MM.1S (cell line): ENCODE data around the gene CCSAP.

Experiments used
- DNase-seq: peaks from one replicate; pipeline ENCODE4 v3.0.0-alpha.2; 2015
- H2AFZ ChIP-seq: fragments of 300-600 bp; sonication (generic); 2 replicates; pipeline ENCODE4 v1.6.0; 2016; ENCODE audit warnings: antibody characterized with exemption, low read length
- H3F3A ChIP-seq: fragments of 300-600 bp; sonication (generic); 2 replicates; pipeline ENCODE4 v1.6.1; 2016; ENCODE audit warnings: mild to moderate bottlenecking, antibody characterized with exemption, low read length, moderate library complexity, mixed read lengths; ENCODE audit not compliant: insufficient read depth
- H3K27ac ChIP-seq: fragments of 300-600 bp; sonication (generic); 2 replicates; pipeline ENCODE4 v1.5.1; 2016; ENCODE audit warnings: mild to moderate bottlenecking, low read length
- H3K27me3 ChIP-seq: fragments of 300-600 bp; sonication (generic); replicated peaks from 2 replicates; pipeline ENCODE4 v1.6.0; 2016; ENCODE audit warnings: low read length; ENCODE audit not compliant: insufficient read depth
- H3K36me3 ChIP-seq: fragments of 300-600 bp; sonication (generic); replicated peaks from 2 replicates; pipeline ENCODE4 v1.6.1; 2016; ENCODE audit warnings: mild to moderate bottlenecking, low read length, mixed read lengths; ENCODE audit not compliant: insufficient read depth
- H3K4me1 ChIP-seq: fragments of 300-600 bp; sonication (generic); 2 replicates; pipeline ENCODE4 v1.6.1; 2016; ENCODE audit warnings: low read length, mixed read lengths
- H3K4me2 ChIP-seq: fragments of 300-600 bp; sonication (generic); 2 replicates; pipeline ENCODE4 v1.6.0; 2016; ENCODE audit warnings: low read depth, low read length
- H3K4me3 ChIP-seq: fragments of 300-600 bp; sonication (generic); 2 replicates; pipeline ENCODE4 v1.5.1; 2016; ENCODE audit warnings: low read length, mixed read lengths
- H3K79me2 ChIP-seq: fragments of 300-600 bp; sonication (generic); 2 replicates; pipeline ENCODE4 v1.6.1; 2016; ENCODE audit warnings: mixed run types, low read length, mixed read lengths
- H3K9ac ChIP-seq: fragments of 300-600 bp; sonication (generic); 2 replicates; pipeline ENCODE4 v1.6.1; 2016; ENCODE audit warnings: low read length, mixed read lengths
- H3K9me2 ChIP-seq: fragments of 300-600 bp; sonication (generic); replicated peaks from 2 replicates; pipeline ENCODE4 v1.6.1; 2016; ENCODE audit warnings: mild to moderate bottlenecking, low read length, mixed read lengths; ENCODE audit not compliant: insufficient read depth
- H3K9me3 ChIP-seq: fragments of 300-600 bp; sonication (generic); replicated peaks from 2 replicates; pipeline ENCODE4 v1.6.1; 2016; ENCODE audit warnings: mild to moderate bottlenecking, low read length, mixed read lengths; ENCODE audit not compliant: insufficient read depth
- H4K20me1 ChIP-seq: fragments of 300-600 bp; sonication (generic); 2 replicates; pipeline ENCODE4 v1.6.1; 2016; ENCODE audit warnings: mild to moderate bottlenecking, low read length, moderate library complexity, mixed read lengths; ENCODE audit not compliant: insufficient read depth
- CTCF ChIP-seq: fragments of 300-600 bp; sonication (generic); IDR thresholded peaks from 2 replicates; pipeline ENCODE4 v1.5.1; 2016; ENCODE audit warnings: antibody characterized with exemption, low read length, mixed read lengths
- EZH2 ChIP-seq: fragments of 300-600 bp; sonication (generic); optimal IDR thresholded peaks from 2 replicates; pipeline ENCODE3; 2017; ENCODE audit warnings: low read depth, mild to moderate bottlenecking, antibody characterized with exemption, low read length, mixed read lengths
- EZH2phosphoT487 ChIP-seq: fragments of 300-600 bp; sonication (generic); IDR thresholded peaks from 2 replicates; pipeline ENCODE4 v1.6.1; 2018; ENCODE audit warnings: antibody characterized with exemption, low read length

Gene CCSAP

GRCh38 chr1:229344139-229344538 lies 1.3 kb upstream of the CCSAP start:
- H3K9me2 ChIP-seq, result no peaks in the 10 kb centered on the region
- peaks cover 22% of the 10 kb centered on the region for H3F3A ChIP-seq
- peak overlapping the region; percentile 2; the same call in 1 of the 2 replicates for H3K9ac ChIP-seq
- H3K4me1 ChIP-seq, result peaks cover 17% of the 10 kb centered on the region
- peak overlapping the region; percentile 80 for H2AFZ ChIP-seq
- H4K20me1 ChIP-seq, result no peaks in the 10 kb centered on the region
- H3K27me3 ChIP-seq, result 0 out of 2 replicates have a peak, but pooled peaks cover 4% of the 10 kb centered on the region
- peak overlapping the region; percentile 35 for H3K4me3 ChIP-seq
- peak overlapping the region; percentile 95 for H3K4me2 ChIP-seq
- H3K36me3 ChIP-seq, result no peaks in the 10 kb centered on the region
- H3K79me2 ChIP-seq, result peaks cover 28% of the 10 kb centered on the region
- DNase-seq, result no peak
- peak overlapping the region; percentile 78; the same call in 1 of the 2 replicates for H3K27ac ChIP-seq
- H3K9me3 ChIP-seq, result no peaks in the 10 kb centered on the region
- TF ChIP-seq EZH2 (no peak), CTCF (no peak), EZH2phosphoT487 (no peak)

GRCh38 chr1:229341774-229342655 lies 832 bp downstream of the CCSAP start:
- H3K9me3 ChIP-seq, result no peaks in the 10 kb centered on the region
- peaks cover 48% of the 10 kb centered on the region for H3K79me2 ChIP-seq
- peak overlapping the region; percentile 49; the same call in 1 of the 2 replicates for H3K9ac ChIP-seq
- H2AFZ ChIP-seq, result peak overlapping the region; percentile 47
- no peaks in the 10 kb centered on the region for H3K36me3 ChIP-seq
- peak overlapping the region; percentile 80 for H3K4me3 ChIP-seq
- no peaks in the 10 kb centered on the region for H4K20me1 ChIP-seq
- H3K4me2 ChIP-seq, result peak overlapping the region; percentile 85
- H3F3A ChIP-seq, result peaks cover 22% of the 10 kb centered on the region
- no peaks in the 10 kb centered on the region for H3K27me3 ChIP-seq
- peaks cover 22% of the 10 kb centered on the region for H3K4me1 ChIP-seq
- peak; percentile 91 for DNase-seq
- TF ChIP-seq EZH2phosphoT487 (no peak), CTCF (no peak), EZH2 (no peak)
- no peaks in the 10 kb centered on the region for H3K9me2 ChIP-seq
- no peak overlapping the region; the same call in 1 of the 2 replicates for H3K27ac ChIP-seq

DNA sequence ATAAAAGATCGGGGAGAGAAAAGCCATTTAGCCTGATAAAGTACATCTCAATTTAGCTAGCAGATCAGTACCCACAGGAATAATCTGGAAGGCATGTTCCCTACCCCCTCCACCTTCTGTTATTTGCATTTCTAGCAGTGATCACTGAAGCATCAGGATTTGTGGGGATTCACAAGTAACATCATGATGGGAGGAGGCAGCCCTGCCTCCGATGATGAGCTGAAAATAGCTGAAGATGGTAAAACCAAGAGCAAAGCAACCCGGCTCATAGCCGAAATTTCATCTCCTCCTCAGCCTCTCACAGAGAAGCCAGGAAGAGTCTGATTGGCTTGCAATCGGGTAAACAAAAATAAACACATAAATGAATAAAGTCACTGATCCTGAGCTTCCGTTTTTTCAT lies 2.4 kb downstream of the CCSAP start:
- no peak for TF ChIP-seq CTCF
- TF ChIP-seq EZH2, result no peak
- no peak for TF ChIP-seq EZH2phosphoT487
- no peaks in the 10 kb centered on the region for H3K36me3 ChIP-seq
- H3K4me1 ChIP-seq, result peaks cover 22% of the 10 kb centered on the region
- DNase-seq, result no peak
- H4K20me1 ChIP-seq, result no peaks in the 10 kb centered on the region
- no peak overlapping the region for H3K27ac ChIP-seq
- no peak overlapping the region for H3K4me3 ChIP-seq
- H3F3A ChIP-seq, result peaks cover 22% of the 10 kb centered on the region
- H3K9me3 ChIP-seq, result no peaks in the 10 kb centered on the region
- peaks cover 62% of the 10 kb centered on the region for H3K79me2 ChIP-seq
- no peak overlapping the region for H2AFZ ChIP-seq
- no peaks in the 10 kb centered on the region for H3K9me2 ChIP-seq
- no peaks in the 10 kb centered on the region for H3K27me3 ChIP-seq
- peak overlapping the region; percentile 1; the same call in 1 of the 2 replicates for H3K4me2 ChIP-seq
- no peak overlapping the region for H3K9ac ChIP-seq
